Stimulated activated CD8-positive, alpha-beta memory T cell treated with anti-CD3 and anti-CD28 coated beads, Interleukin-12 subunit alpha, Interleukin-12 subunit beta, amount 100 ng/mL, for 1 hour (primary cell): ENCODE data around the gene CCL17.
"Not testable (repeated sequence)": the region's sequence is repeated elsewhere in the genome, so short reads cannot be mapped to it uniquely, and the experiment has no call there.

Experiments used
- DNase-seq: peaks from one replicate; pipeline ENCODE4 v3.0.0-alpha.2; 2020; ENCODE audit warnings: low read depth

Gene CCL17

DNA sequence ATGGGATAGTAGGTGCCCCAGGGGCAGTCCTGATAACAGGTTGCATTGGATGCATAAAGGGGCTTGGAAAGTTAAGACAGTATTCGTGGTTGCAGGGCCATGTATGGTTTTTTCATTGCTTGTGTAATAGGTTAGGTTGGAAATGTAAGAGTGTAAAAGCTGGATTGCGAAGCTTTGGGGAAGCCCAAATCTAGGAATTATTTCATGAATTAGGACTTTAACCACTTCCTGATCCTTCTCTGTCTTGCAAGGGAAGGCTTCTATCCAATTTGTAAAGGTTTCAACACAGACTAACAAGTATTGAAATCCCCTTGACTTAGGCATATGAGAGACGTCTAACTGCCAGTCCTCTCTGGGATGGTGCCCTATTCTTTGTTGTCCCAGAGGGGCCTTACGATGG, 7.8 kb upstream of the CCL17 start:
- DNase-seq: no peak

DNA sequence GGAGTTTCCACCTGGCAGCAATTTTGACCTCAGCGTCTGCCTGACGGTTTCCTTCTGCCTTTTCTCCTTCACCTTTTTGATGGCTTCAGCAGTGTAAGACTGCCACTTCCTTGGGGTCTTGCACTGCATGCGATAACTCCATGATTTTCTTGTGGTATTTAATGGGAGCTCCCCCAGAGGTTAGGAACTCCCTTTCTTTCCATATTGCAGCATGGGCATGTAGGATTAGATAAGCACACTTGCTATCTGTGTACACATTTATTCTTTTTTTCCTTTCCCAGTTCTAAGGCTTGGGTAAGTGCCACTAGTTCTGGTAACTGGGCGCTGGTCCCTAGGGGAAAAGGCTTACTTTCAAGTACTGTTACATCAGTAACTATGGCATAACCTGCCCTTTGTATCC, 7.1 kb upstream of the CCL17 start:
- DNase-seq: not testable (repeated sequence)

DNA sequence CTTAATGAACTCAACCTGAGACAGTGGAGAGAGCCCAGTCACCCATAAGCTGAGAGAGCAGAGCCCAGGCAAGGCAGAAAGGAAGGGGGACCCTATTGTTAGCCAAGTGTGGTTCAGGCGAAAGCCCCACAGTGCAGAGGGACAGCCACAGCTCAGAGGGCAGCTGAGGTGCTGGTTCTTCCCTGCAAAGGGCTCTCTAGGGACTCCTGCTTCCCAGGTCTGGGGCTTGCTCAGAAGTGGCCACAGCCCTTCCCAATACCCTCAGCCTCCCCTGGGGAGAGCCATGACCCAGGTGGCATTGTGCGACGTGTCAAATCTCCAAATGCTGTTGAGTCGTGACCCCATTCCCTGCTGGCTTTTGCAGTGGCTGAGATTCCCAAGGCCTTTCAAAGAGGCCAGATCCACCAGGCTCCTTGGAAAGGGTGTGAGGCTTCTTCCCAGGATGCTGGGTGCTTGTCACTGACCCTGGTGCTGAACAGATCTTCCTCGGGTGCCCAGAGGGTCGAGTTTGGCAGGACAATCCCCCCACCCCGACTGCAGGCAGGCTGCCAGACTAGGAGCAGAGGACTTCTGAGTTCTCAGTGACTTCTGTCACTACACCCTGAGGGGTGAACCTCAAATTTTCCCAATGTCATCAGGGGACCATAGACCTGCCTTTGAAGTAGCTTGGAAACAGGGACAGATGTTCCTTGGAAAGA, 2.5 kb upstream of the CCL17 start:
- no peak for DNase-seq

DNA sequence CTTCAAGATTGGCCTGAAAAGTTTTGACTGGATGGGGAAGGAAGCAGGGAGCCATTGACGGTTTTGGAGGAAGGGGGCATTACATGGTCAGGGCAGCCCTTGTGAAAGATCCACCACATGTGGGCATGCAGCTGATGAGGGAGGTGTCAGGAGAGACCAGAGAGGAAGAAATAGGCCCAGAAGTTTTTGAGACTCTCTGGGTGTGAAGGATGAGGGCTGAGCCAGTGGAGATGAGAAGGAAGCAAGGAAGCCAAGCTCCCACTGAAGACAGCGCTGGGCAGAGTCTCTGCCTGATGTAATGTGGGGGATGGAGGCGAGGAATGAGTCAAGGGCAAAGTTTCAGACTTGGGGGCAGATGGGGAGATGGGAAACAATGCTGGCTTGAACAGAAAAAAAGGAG, 530 bp downstream of the CCL17 start:
- no peak for DNase-seq

DNA sequence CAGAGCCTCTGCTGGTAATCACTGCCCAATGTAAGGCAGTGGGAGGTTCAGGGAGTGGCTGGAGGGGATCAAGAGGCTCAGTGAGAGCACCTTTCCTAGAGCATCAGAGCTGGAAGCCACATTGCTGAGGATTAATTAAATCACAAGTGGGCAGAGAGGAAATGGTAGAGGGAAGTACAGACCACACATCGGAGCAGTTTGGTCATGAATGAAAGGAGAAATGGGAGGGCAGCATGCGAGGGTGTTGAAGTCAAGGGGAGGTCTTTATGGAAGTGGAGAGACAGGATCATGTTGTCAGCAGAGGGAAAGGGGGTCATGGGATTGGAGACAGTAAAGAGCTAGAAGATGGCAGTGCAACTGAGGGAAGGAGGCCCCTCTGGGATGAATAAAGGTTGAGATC, 2.3 kb downstream of the CCL17 start:
- DNase-seq: no peak

DNA sequence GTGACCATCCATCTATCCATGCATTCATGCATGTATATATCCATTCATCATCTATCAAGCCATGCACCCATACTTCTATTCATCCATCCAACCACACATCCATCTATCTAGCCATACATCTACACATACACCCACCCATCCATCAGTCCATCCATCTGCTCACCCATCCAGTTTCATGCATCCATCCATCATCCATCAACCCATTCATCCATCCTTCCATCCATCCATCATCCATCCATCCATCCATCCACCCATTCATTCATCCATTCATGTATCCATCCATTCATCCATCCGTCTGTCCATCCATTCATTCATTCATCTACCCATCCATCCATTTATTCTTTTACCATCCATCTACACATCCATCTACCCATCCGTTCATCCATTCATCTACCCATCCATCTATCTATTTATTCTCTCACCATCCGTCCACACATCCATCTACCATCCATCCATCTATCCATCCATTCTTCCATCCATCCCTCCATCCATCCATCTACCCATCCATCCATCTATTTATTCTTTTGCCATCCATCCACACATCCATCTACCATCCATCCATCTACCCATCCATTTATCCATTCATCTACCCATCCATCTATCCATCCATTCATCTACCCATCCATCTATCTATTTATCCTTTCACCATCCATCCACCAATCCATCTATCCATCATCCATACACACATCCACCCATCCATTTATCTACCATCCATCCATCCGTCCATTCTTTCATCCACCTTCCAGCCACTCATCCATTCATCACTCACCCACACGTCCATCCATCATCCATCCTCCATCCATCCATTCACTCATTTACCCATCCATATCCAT, 3.2 kb downstream of the CCL17 start:
- DNase-seq: no peak

DNA sequence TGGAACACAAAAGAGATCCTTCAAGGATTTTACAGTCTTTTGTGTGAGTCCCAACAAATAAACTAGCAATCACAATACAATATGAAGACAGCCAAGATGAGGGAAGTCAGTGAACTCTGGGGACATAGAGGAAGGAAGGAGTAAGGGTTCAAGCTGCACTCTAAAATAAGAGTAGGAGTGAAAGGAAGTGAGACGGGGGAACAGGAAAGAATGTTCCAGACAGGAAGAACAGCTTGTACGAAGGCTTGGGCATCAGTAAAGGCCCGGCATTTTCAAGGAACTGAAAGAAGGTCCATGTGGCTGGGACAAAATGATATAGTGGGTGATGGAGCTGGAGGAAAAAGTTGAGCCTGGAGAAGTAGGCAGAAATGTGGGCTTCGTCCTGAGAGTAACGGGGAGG, 4.5 kb downstream of the CCL17 start:
- no peak for DNase-seq

DNA sequence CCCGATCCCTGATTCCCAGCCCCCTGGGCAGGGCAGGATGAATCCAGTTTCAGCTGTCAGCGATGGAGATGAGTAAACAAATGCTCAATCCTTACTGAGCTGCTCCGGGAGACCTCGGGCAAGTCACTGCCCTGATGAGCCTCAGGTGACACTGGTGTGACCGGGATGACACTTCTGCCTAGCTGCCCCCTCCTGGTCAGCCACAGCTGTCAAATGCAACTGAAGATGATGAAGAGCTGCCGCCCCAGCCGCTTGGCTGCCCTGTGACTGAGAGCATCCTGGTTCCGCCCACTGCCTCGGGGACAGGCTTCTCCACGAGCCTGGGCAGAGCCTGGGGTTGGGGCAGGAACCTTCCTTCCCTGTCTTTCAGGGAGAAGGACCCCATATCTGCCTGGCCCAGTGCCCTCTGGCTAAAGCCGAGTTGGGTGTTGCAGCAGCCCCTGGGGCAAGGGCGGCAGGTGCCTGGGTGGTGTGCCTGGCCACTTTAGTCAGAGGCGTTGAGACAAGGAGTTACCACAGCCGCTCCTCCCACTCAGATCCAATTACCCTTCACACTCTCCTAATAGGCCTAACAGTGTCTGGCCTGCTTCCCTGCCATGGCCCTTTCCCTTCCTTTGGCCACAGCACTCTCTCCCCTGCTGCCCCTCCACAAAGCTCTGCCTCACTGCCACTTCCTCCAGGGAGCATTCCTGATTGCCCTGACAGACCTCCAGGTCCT, 5.5 kb downstream of the CCL17 start:
- no peak for DNase-seq

DNA sequence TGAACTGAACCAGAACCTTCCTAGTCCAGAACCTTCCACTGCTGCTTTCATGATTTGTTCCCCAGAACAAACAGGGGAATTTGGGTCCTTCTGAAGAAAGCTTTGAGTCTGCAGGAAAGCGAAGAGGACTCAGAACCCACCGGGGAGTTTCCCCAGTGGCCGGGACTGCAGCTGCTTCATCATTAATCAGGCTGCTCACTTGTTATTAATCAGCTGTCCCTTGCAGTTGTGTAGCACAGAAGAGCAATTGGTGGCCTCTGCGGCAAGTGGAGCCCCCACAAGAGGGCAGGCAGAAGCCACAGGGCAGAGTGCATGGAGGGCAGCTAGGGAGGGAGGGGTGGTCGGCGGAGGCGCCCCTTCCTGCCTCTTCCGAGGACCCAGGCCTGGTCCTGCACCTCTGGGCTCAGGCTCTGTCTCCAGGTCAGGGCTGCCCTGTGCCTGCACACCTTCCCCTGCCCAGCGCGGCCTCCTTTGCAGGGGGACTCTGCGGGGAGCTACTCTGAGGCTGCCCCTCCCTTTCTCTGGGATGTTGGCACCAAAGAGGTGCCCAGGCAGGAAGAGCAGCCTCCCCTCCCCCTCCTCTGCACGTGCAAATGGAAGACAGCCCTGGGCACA, 6.9 kb downstream of the CCL17 start:
- DNase-seq: no peak

DNA sequence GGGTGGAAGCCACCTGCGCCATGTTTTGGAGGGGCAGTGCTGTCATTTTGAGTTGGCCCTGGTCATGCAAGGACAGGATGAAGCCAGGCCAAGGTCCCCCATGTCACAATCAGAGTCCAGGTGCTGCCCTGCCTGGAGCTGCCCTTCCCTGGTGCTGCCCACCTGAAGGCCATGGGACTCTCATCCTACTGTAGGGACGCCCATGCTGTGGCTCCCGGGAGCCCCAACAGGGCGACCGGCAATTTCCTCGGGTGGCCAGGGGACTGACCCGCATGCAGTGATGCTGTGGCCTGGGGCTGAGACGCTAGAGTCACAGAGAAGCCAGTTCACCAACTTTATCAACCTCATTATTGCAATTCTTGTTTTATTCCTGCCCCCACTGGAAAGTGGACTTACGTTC, 8.0 kb downstream of the CCL17 start:
- DNase-seq: no peak

DNA sequence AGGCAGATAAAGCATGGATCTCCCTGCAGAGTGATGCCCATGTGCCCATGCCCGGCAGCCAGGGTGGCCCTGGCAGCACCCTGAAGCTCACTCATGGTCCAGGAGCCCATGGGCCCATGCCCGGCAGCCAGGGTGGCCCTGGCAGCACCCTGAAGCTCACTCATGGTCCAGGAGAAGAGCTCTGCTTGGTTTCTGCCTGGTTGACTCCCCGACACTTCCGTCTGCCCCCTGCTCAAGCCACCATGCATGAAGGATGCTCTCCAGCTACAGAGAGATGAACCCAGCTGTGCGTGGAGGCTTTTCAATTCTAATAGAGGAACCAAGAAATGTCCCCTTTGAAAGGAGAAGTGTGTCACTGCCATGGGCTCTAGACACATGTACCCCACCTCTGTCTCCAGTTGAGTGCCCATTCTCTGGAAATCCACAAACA, 8.7 kb downstream of the CCL17 start:
- DNase-seq: no peak

DNA sequence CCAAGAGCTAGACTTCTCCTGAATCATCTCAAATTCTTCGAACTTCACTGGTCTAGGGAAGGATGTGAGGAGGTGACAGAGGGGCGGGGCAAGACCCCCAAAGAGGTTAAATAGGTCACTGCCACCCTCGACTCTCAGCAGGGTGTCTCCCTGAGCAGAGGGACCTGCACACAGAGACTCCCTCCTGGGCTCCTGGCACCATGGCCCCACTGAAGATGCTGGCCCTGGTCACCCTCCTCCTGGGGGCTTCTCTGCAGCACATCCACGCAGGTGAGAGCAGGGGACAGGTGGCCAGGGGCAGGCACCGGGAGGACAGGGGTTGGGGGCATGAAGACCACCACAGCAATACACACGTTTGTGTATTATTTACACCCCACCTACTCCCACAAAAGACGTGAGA, 9.2 kb downstream of the CCL17 start:
- no peak for DNase-seq

DNA sequence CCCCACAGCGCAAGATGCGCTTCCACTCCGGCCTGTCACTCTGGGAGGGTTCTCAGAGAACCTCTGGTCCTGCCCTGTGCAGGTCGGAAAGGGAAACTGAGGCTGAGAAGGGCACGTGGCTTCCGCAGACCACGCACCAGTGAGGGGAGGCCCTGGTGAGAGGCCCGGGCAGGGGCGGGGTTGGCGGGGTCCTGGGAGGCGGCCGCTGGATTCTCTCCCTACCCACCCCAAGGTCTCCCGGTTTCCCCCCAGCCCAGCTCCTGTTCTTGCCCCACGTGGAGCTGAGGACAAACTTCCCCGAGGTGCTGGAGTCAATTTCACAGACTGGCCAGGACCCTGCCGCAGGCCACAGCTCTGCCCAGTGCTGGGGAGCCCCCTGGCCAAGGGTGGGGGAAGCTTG, 11.5 kb downstream of the CCL17 start:
- no peak for DNase-seq

DNA sequence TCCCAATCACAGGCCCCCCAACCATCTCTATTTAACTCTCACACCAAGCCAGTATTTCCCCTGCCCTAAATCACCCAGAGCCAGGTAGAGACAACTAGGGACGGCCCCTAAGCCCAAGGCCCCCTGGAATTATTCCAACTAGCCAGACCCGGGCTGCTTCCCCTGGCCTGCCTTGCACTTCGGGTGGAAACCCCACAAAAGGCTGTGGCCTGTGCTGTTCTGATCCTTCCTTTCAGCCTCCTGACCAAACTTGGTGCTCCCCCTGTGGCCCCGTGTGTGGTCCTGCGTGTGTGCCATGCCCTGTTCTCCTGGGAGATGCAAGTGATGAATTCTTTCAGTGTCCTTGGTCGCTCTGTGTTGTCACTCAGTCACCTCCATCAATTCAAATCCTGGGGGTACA, 14.9 kb downstream of the CCL17 start:
- DNase-seq: no peak

DNA sequence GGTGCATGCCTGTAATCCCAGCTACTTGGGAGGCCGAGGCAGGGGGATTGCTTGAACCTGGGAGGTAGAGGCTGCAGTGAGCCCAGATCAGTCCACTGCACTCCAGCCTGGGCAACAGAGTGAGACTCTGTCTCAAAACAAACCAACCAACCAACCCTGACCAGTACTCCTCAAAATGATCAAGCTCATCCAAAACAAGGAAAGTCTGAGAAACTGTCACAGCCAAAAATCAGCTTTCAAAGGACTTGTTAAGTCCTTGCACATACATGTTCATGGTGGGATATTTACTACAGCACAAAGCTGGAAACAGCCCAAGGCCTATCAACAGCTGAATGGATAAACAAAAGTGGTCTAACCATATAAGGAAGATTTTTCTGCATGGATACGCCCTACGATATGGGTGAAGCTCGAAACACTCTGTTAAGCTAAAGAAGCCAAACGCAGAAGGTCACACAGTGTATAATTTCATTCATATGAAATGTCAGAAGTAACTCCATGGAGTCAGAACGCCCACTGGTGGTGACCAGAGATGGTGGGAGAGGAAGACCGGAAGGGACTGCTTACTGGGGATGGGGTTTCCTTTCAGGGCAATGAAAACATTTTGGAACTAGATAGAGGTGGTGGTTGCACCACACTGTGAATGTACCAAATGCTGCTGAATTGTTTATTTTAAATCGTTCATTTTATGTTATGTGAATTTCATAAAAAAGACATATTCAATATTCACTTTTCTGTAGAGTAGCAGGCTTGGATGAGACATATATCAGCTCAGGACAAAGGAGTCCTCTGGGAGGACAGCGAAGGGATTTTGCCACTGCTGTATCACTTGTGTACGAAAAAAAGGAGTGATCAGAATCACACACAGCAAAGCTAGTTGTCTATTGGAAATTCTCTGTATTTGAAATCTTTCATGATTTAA, 17.7 kb downstream of the CCL17 start:
- no peak for DNase-seq

DNA sequence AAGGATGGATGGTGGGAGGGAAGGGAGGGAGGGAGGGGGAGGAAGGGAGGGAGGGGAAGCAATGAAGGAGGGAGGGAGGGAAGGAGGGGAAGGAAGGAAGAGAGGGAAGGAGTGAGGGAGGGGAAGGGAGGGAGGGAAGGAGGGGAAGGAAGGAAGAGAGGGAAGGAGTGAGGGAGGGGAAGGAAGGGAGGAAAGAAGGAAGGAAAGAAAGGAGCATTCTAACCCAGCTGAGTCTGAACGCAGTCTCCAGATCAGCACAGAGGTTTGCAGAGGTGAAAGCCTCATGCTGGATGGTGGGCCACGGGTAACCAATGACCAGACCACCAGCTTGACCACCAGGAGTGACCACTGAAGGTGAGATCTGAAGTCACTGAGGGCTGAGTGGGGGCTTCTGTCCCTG, 18.6 kb downstream of the CCL17 start:
- no peak for DNase-seq

DNA sequence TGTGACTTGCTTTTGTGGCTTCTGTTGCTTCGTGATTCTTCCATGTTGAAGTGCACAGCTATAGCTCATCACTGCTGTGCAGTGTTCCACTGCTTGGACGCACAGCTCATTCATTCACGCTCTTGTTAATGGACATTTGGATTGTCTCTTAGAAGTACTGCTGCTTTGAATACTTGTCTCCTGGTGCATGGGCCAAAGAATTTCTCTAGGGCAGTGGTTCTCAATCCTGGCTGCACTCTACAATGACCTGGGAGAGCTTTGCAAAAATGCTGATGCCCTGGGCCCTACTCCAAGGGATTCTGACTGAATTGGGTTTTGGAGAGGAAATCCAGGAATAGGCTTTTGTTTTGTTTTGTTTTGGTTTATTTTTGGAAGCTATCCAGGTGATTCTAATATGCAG, 20.0 kb downstream of the CCL17 start:
- no peak for DNase-seq

DNA sequence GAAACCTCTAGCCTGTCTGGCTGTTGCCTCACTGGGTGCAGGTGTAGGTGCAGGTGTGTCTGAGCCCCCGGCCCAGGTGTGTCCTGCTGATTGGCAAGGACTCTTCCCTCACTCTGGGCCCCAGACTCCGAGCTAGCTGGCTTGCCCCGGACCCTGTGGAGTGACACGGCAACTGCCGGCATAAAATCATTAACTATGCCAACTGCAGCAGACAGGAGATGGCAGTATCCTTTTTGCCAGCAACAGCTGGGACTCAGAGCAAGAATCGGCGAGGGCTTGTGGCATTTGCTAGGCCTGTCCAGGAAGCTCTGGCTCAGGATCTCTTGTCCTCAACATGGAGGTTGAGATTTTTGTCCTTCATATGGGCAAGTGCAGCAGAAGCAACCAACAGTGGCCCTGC, 21.8 kb downstream of the CCL17 start:
- DNase-seq: no peak

DNA sequence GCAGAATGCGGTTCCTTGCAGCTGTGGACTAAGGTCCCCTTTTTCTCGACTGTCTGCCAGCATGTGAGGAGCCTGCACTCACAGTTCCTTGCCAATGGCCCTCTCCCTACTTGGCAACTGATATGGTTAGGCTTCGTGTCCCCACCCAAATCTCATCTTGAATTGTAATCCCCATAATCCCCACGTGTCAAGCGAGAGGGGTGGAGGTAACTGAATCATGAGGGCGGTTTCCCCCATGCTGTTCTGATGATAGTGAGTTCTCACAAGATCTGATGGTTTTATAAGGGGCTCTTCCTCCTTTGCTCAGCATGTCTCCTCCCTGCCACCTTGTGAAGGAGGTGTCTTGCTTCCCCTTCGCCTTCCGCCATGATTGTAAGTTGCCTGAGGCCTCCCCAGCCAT, 22.7 kb downstream of the CCL17 start:
- no peak for DNase-seq

DNA sequence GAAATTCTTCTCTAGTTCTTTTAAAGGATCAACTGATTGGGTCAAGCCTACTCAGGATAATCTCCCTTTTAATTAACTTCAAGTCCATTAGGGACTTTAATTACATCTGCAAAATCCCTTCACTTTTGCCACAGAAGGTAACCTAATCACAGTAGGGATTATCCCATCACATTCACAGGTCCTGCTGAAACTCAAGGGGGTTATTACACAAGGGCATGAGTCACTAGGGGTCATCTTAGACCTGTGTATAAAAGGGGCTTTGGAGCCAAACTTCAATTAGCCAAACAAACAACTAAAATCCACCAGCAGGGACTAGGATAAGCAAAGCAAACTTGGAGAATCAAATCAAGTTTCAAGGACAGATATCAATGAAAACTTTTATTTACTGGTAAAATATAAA, 23.3 kb downstream of the CCL17 start:
- no peak for DNase-seq

DNA sequence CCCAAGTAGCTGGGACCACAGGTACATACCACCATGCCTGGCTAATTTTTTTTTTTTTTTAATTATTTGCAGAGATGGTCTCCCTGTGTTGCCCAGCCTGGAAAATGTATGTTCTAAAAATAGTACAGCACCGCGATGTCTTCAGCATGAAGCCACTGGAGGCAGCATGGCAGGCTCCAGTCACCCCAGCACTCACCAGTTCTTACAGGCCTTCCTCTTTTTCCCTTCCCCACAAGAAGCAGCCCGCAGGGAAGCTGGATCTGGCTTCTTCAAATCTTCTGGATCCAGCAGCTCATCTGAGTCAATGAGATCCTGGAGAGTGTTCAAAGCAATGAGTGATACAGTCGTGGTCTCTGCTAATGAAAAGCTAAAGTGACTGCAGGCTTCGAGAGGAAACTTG, 26.4 kb downstream of the CCL17 start:
- DNase-seq: no peak

DNA sequence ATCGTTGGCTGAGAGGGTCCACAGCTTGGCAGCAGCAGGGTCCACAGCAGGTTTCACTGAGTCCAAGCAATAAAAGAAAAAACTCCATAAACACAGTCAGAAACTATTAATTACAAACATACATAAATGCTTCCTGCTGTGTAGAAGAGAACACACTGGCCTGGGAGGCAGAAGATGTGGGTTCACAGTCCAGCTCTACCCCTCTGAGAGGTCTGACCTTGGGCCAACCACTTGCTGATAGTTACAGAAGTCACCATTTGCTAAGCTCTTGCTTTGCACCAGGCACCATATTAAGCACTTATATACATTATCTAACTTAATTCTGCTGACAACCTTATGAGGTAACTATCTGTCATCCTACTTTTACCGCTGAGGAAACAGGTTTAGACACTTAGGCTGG, 27.9 kb downstream of the CCL17 start:
- DNase-seq: no peak
